Measurements from ENCODE around the gene BAIAP2.

BAIAP2 gene

DNA sequence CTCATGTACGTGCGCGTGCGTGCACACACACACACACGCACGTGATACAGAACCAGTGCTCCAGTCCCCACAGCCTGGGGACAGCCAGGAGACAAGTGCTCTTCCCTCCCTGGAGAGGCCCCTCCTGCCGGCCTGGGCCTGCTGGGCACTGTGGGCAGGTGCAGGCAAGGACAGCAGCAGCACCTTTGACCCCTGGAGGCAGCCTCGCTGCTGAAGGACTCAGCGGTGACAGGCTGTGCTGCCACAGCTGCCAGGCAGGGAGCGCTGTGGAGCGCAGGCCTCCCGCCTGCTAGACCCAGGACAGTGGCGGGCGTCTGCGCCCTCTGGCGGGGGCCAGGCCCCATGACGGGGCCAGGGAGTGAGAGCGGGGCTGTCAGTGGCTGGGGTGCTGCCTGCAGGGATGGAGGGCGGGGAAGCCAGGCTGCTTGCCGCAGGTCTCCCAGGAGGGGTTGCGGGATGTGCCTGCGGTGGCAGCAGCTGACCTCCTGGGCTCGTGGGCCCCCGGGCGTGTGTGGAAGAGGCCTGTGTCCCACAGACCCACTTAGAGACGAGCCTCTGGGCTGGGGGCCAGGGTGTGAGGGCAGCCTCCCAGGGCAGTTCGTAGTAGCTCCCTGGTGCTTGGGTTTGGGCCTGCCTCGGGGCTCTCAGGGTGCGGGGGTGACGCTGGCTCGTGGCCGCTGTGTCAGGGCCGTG, 66.8 kb downstream of the BAIAP2 start:
- peak; percentile 5 for TF ChIP-seq FOXP2 (optimal IDR thresholded peaks at IDR 0.05; ENCODE audit: control extremely low read depth, extremely low read length, insufficient read depth)
- no peak for TF ChIP-seq POLR2AphosphoS5 (IDR thresholded peaks at IDR 0.05; ENCODE audit: borderline replicate concordance, low read depth, low read length)
- H3K27ac ChIP-seq: no peak overlapping the region
- H3K4me3 ChIP-seq: no peak overlapping the region
- H3K36me3 ChIP-seq (ENCODE audit: insufficient read depth, low read length): no peaks in the 10 kb centered on the region
- no peak for DNase-seq (ENCODE audit: low read depth, low spot score)
- no peak overlapping the region for H3K9ac ChIP-seq (ENCODE audit: insufficient read length)
- H3K9me3 ChIP-seq (ENCODE audit: low read depth, low read length): no peaks in the 10 kb centered on the region

DNA sequence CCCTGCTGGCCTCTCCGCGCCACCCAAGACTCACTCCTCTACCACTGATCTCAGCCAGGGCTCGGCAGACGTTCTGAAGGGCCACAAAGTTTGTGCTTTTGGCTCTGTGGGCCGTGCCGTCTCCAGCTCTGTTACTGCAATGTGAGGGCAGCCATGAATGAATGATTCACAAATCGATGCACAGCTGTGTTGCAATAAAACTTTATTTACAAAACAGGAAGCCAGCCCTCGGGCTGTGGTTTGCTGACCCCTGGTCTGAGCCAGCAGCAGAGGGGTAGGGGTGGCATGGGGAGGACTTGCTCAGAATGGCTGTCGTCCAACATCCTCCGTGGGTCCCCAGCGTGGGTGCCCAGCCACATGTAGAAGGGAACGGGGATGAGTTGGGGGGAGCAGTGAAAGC, 67.4 kb downstream of the BAIAP2 start:
- H3K36me3 ChIP-seq (ENCODE audit: insufficient read depth, low read length): no peaks in the 10 kb centered on the region

DNA sequence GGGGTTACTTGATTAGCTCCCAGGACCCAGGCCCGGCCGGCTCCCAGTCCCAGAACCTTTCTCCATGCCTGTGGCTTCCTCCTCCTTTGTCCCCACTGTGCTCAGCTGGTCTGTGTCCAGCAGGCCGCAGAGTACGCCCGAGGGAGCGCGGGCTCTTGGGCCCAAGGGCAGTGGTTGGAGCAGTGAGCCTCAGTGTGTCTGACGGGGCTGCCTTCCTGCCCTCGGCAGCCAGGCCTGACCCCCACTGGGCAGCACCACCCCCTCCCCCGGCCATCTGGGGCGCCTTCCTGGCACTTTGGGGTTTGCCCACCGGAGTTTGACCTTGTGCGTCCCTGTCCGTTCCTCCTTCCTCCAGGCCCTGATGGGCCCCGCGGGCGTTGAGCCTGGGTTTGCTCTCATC, 67.9 kb downstream of the BAIAP2 start:
- no peak overlapping the region for H3K4me3 ChIP-seq
- no peaks in the 10 kb centered on the region for H3K36me3 ChIP-seq (ENCODE audit: insufficient read depth, low read length)
- no peak overlapping the region for H3K9ac ChIP-seq (ENCODE audit: insufficient read length)
- no peak for DNase-seq (ENCODE audit: low read depth, low spot score)
- no peak for TF ChIP-seq POLR2AphosphoS5 (IDR thresholded peaks at IDR 0.05; ENCODE audit: borderline replicate concordance, low read depth, low read length)
- TF ChIP-seq EZH2 (IDR thresholded peaks at IDR 0.05): no peak
- no peak for TF ChIP-seq FOXP2 (optimal IDR thresholded peaks at IDR 0.05; ENCODE audit: control extremely low read depth, extremely low read length, insufficient read depth)
- H3K9me3 ChIP-seq (ENCODE audit: low read depth, low read length): no peaks in the 10 kb centered on the region
- no peak overlapping the region for H3K27ac ChIP-seq

More for the DNA sequence above, 67.4 kb downstream of the BAIAP2 start:
- TF ChIP-seq EZH2 (IDR thresholded peaks at IDR 0.05) (no peak), FOXP2 (optimal IDR thresholded peaks at IDR 0.05; ENCODE audit: control extremely low read depth, extremely low read length, insufficient read depth) (no peak), POLR2AphosphoS5 (IDR thresholded peaks at IDR 0.05; ENCODE audit: borderline replicate concordance, low read depth, low read length) (no peak)
- no peaks in the 10 kb centered on the region for H3K9me3 ChIP-seq (ENCODE audit: low read depth, low read length)
- H3K27ac ChIP-seq: no peak overlapping the region
- no peak overlapping the region for H3K4me3 ChIP-seq
- no peak overlapping the region for H3K9ac ChIP-seq (ENCODE audit: insufficient read length)
- no peak for DNase-seq (ENCODE audit: low read depth, low spot score)

DNA sequence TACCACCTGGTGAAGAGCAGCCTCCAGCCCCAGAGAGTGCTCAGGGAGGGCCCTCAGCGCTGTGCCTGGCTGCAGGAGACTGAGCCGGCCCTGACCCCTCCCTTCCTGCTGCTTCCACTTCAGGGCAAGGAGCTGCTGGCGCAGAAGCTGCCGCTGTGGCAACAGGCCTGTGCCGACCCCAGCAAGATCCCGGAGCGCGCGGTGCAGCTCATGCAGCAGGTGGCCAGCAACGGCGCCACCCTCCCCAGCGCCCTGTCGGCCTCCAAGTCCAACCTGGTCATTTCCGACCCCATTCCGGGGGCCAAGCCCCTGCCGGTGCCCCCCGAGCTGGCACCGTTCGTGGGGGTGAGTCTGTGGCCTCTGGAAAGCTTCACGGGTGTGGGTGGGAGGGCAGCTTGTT, 68.4 kb downstream of the BAIAP2 start:
- TF ChIP-seq POLR2AphosphoS5 (IDR thresholded peaks at IDR 0.05; ENCODE audit: borderline replicate concordance, low read depth, low read length) (no peak), FOXP2 (optimal IDR thresholded peaks at IDR 0.05; ENCODE audit: control extremely low read depth, extremely low read length, insufficient read depth) (no peak), EZH2 (IDR thresholded peaks at IDR 0.05) (no peak)
- Histone ChIP-seq H3K9ac (ENCODE audit: insufficient read length) (no peak overlapping the region), H3K9me3 (ENCODE audit: low read depth, low read length) (no peaks in the 10 kb centered on the region), H3K27ac (no peak overlapping the region), H3K36me3 (ENCODE audit: insufficient read depth, low read length) (no peaks in the 10 kb centered on the region), H3K4me3 (no peak overlapping the region)
- DNase-seq (ENCODE audit: low read depth, low spot score): no peak

DNA sequence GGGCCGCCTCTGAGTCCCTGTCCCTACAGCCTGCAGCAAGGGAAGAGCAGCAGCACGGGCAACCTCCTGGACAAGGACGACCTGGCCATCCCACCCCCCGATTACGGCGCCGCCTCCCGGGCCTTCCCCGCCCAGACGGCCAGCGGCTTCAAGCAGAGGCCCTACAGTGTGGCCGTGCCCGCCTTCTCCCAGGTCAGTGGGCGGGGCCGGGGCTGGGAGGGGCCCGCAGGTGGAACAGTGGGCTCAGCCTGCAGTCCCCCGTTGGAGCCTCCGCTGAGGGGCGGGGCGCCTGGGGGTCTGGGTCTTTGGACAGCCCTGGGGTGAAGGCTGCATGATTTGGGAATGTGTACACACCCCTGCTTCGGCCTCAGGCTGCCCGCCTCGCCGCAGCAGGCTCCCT, 71.8 kb downstream of the BAIAP2 start:
- no peak for DNase-seq (ENCODE audit: low read depth, low spot score)
- no peak for TF ChIP-seq POLR2AphosphoS5 (IDR thresholded peaks at IDR 0.05; ENCODE audit: borderline replicate concordance, low read depth, low read length)
- TF ChIP-seq EZH2 (IDR thresholded peaks at IDR 0.05): no peak
- TF ChIP-seq FOXP2 (optimal IDR thresholded peaks at IDR 0.05; ENCODE audit: control extremely low read depth, extremely low read length, insufficient read depth): no peak
- Histone ChIP-seq H3K9ac (ENCODE audit: insufficient read length) (no peak overlapping the region), H3K36me3 (ENCODE audit: insufficient read depth, low read length) (no peaks in the 10 kb centered on the region), H3K9me3 (ENCODE audit: low read depth, low read length) (no peaks in the 10 kb centered on the region), H3K27ac (no peak overlapping the region), H3K4me3 (no peak overlapping the region)

DNA sequence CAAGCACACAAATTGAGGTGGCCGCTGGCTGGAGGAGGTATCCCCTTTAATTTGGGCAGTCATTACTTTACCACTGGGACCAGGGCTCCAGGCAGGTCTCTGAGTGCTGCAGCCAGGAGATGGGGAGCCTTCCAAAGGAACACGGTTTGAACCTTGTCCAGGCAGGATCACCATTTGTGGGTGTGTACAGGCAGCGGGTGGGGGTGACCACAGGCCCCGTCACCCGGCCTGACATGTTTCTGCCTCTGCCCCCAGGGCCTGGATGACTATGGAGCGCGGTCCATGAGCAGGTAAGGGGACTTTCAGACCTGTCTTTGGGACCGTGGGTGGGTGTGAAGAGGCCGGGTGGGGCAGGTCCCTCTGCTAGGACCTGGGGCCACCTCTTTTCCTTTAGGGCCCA, 73.3 kb downstream of the BAIAP2 start:
- Histone ChIP-seq H3K36me3 (ENCODE audit: insufficient read depth, low read length) (no peaks in the 10 kb centered on the region), H3K9me3 (ENCODE audit: low read depth, low read length) (no peaks in the 10 kb centered on the region), H3K4me3 (no peak overlapping the region), H3K27ac (no peak overlapping the region), H3K9ac (ENCODE audit: insufficient read length) (no peak overlapping the region)
- DNase-seq (ENCODE audit: low read depth, low spot score): no peak
- TF ChIP-seq EZH2 (IDR thresholded peaks at IDR 0.05) (no peak), FOXP2 (optimal IDR thresholded peaks at IDR 0.05; ENCODE audit: control extremely low read depth, extremely low read length, insufficient read depth) (no peak), POLR2AphosphoS5 (IDR thresholded peaks at IDR 0.05; ENCODE audit: borderline replicate concordance, low read depth, low read length) (no peak)

DNA sequence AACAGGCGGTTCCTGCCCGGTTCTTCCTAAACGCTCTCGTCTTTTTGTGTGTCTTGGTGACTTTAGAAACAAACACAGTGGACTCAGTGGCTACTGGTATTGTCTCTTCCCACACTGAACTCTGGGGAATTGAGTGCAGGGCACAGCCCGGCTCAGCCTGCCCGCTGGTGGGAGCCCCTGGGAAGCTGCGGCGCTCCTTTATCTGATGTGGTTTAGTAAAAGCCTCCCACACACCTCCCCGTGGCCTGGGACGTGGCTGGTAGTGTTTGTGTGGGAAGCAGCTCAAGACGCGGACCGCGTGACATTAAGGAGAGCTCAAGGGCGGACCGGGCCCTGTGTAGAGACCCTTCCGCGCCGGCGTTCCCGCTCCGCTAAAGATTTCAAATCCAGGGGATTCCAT, 75.0 kb downstream of the BAIAP2 start:
- no peak overlapping the region for H3K9ac ChIP-seq (ENCODE audit: insufficient read length)
- H3K36me3 ChIP-seq (ENCODE audit: insufficient read depth, low read length): no peaks in the 10 kb centered on the region
- TF ChIP-seq FOXP2 (optimal IDR thresholded peaks at IDR 0.05; ENCODE audit: control extremely low read depth, extremely low read length, insufficient read depth) (no peak), EZH2 (IDR thresholded peaks at IDR 0.05) (no peak), POLR2AphosphoS5 (IDR thresholded peaks at IDR 0.05; ENCODE audit: borderline replicate concordance, low read depth, low read length) (no peak)
- DNase-seq (ENCODE audit: low read depth, low spot score): no peak
- no peak overlapping the region for H3K4me3 ChIP-seq
- peak overlapping the region; percentile 83; the same call in 1 of the 2 replicates for H3K27ac ChIP-seq
- H3K9me3 ChIP-seq (ENCODE audit: low read depth, low read length): no peaks in the 10 kb centered on the region

DNA sequence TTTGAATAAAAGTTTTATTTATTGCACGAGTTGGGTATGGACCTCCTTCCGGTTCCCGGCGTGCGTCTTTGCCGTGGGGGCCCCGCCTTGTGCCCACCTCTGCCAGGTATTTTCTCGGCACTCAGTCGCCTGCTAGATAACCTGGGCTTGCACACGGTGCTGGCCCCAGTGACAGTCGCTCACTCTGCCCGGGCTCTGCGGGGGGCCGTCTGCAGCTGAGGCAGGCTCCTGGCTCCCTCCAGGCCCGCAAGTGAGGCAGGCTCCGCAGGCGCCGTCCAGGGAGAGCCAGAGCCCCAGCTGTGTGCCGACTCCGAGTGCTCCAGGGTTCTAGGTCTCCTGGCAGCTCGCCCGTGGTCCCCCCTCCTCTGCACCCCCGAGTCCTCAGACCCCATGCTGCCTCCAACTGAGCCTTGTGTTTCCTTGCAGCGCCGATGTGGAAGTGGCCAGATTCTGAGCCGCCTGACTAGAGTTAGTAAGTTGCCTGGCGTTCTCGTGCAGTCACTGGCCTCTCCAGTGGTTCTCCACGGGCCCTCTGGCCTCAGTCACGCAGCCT, 75.6 kb downstream of the BAIAP2 start:
- TF ChIP-seq POLR2AphosphoS5 (IDR thresholded peaks at IDR 0.05; ENCODE audit: borderline replicate concordance, low read depth, low read length) (no peak), EZH2 (IDR thresholded peaks at IDR 0.05) (no peak), FOXP2 (optimal IDR thresholded peaks at IDR 0.05; ENCODE audit: control extremely low read depth, extremely low read length, insufficient read depth) (no peak)
- H3K4me3 ChIP-seq: peak overlapping the region; percentile 44
- no peaks in the 10 kb centered on the region for H3K36me3 ChIP-seq (ENCODE audit: insufficient read depth, low read length)

More for the DNA sequence above, 75.6 kb downstream of the BAIAP2 start:
- Histone ChIP-seq H3K9ac (ENCODE audit: insufficient read length) (peak overlapping the region; percentile 51), H3K9me3 (ENCODE audit: low read depth, low read length) (no peaks in the 10 kb centered on the region), H3K27ac (peak overlapping the region; percentile 83)
- no peak for DNase-seq (ENCODE audit: low read depth, low spot score)
